DND-41 (cell line): Measurements from ENCODE around the gene GRAP2.

Experiments used
- CTCF ChIP-seq: IDR thresholded peaks from 2 replicates; pipeline ENCODE4 v1.5.1; 2012; ENCODE audit warnings: borderline replicate concordance, low read length, moderate library complexity, mild to moderate bottlenecking; ENCODE audit not compliant: poor library complexity, severe bottlenecking; ENCODE audit errors: extremely low read depth
- EZH2 ChIP-seq: IDR thresholded peaks from 3 replicates; pipeline ENCODE4 v1.6.1; 2012; ENCODE audit warnings: borderline replicate concordance, low read depth, mild to moderate bottlenecking, moderate library complexity, low read length, inconsistent platforms; ENCODE audit not compliant: severe bottlenecking

- TF ChIP-seq CTCF (no peak), EZH2 (no peak)
These were observed 118.2 kb downstream of the GRAP2 start for GRCh38 chr22:40019100-40019499.
